ENCODE measurements around the gene RAPGEF3.

The RAPGEF3 gene

GRCh38 chr12:47744005-47744651 is 14.6 kb downstream of the RAPGEF3 start:
- DNase-seq (ENCODE audit: low read depth in 2 of 2): no peak

GRCh38 chr12:47743311-47743860 is 15.3 kb downstream of the RAPGEF3 start:
- no peak for DNase-seq (ENCODE audit: low read depth in 2 of 2)

GRCh38 chr12:47742253-47742825 is 16.3 kb downstream of the RAPGEF3 start:
- DNase-seq (ENCODE audit: low read depth in 2 of 2): no peak

GRCh38 chr12:47741340-47741703 is 17.4 kb downstream of the RAPGEF3 start:
- DNase-seq (ENCODE audit: low read depth in 2 of 2): no peak

GRCh38 chr12:47740606-47741339 is 17.9 kb downstream of the RAPGEF3 start:
- no peak for DNase-seq (ENCODE audit: low read depth in 2 of 2)

- no peak for DNase-seq (ENCODE audit: low read depth in 2 of 2)
Observed at GRCh38 chr12:47739979-47740378, 18.7 kb downstream of the RAPGEF3 start.

GRCh38 chr12:47739297-47739696 is 19.4 kb downstream of the RAPGEF3 start:
- DNase-seq (ENCODE audit: low read depth in 2 of 2): no peak

- no peak for DNase-seq (ENCODE audit: low read depth in 2 of 2)
Observed at GRCh38 chr12:47737936-47738594, 20.6 kb downstream of the RAPGEF3 start.

- DNase-seq (ENCODE audit: low read depth in 2 of 2): no peak
Observed at GRCh38 chr12:47736877-47737676, 21.6 kb downstream of the RAPGEF3 start.

GRCh38 chr12:47736216-47736615 is 22.5 kb downstream of the RAPGEF3 start:
- no peak for DNase-seq (ENCODE audit: low read depth in 2 of 2)

GRCh38 chr12:47735649-47736048 is 23.0 kb downstream of the RAPGEF3 start:
- no peak for DNase-seq (ENCODE audit: low read depth in 2 of 2)

GRCh38 chr12:47734725-47735480 is 23.8 kb downstream of the RAPGEF3 start:
- no peak for DNase-seq (ENCODE audit: low read depth in 2 of 2)

- no peak for DNase-seq (ENCODE audit: low read depth in 2 of 2)
Observed at GRCh38 chr12:47733142-47733541, 25.5 kb downstream of the RAPGEF3 start.

GRCh38 chr12:47732504-47732903 is 26.2 kb downstream of the RAPGEF3 start:
- no peak for DNase-seq (ENCODE audit: low read depth in 2 of 2)

- no peak for DNase-seq (ENCODE audit: low read depth in 2 of 2)
Observed at GRCh38 chr12:47731723-47732122, 27.0 kb downstream of the RAPGEF3 start.

GRCh38 chr12:47730341-47730744 is 28.3 kb downstream of the RAPGEF3 start:
- DNase-seq (ENCODE audit: low read depth in 2 of 2): no peak

- DNase-seq (ENCODE audit: low read depth in 2 of 2): no peak
Observed at GRCh38 chr12:47729233-47729632, 29.4 kb downstream of the RAPGEF3 start.

- peak; percentile 77 to 79 for DNase-seq (ENCODE audit: low read depth in 2 of 2)
Observed at GRCh38 chr12:47725893-47726292, 32.8 kb downstream of the RAPGEF3 start.

GRCh38 chr12:47725091-47725772 is 33.4 kb downstream of the RAPGEF3 start, which contains the start of gene ENDOU:
Gene ENDOU, minus strand, starts transcription at chr12:47725490. Its CDS starts 77 bp downstream, at chr12:47725413.
- no peak for DNase-seq (ENCODE audit: low read depth in 2 of 2)
